Ascending aorta (tissue), 2 donors: Measurements from ENCODE around the gene TMEFF1. TPM values are rescaled to one million over a fixed set of nuclear protein-coding genes. Genes with fewer than 3 reads are reported as not detected.

Experiments
- DNase-seq, 2 donors: peaks; one replicate each; pipeline ENCODE4 v3.0.0-alpha.2; 2019; ENCODE audit warnings: low spot score in 2 of 2
- H3K27ac ChIP-seq, 2 donors: fragments of 200-600 bp; sonication (generic); one replicate each; pipeline ENCODE4 v1.5.1; 2016 to 2017; ENCODE audit warnings: mild to moderate bottlenecking in 1 of 2
- H3K27me3 ChIP-seq: fragments of 200-600 bp; sonication (generic); one replicate; pipeline ENCODE4 v1.5.1; 2017
- H3K36me3 ChIP-seq, 2 donors: fragments of 200-600 bp; sonication (generic); one replicate each; pipeline ENCODE4 v1.5.1; 2016
- H3K4me1 ChIP-seq, 2 donors: fragments of 200-600 bp; sonication (generic); one replicate each; pipeline ENCODE4 v1.5.1; 2016 to 2017; ENCODE audit warnings: mild to moderate bottlenecking in 1 of 2
- H3K4me3 ChIP-seq, 2 donors: fragments of 200-600 bp; sonication (generic); one replicate each; pipeline ENCODE4 v1.5.1; 2016 to 2017; ENCODE audit warnings: mild to moderate bottlenecking in 1 of 2
- H3K9me3 ChIP-seq, 2 donors: fragments of 200-600 bp; sonication (generic); one replicate each; pipeline ENCODE4 v1.5.1; 2016
- CTCF ChIP-seq, 3 experiments: fragments of 200-600 bp in 2 of 3; fragments of 450-650 bp in 1 of 3; sonication (generic) in 2 of 3; IDR thresholded peaks; one replicate each; pipeline ENCODE4 v1.5.1; 2016 to 2019; ENCODE audit warnings: antibody characterized with exemption in 3 of 3, mild to moderate bottlenecking in 1 of 3, moderate library complexity in 1 of 3
- intact Hi-C: fragments of 100-400 bp; cut with DNase I; formaldehyde crosslinking; loops from one replicate; pipeline ENCODE4 v1.15.1; 2023
- total RNA-seq: library from RNA; depleted of rRNA; stranded (reverse); fragments of >200 nt; gene quantifications from one replicate; pipeline ENCODE4 v1.1.0, GENCODE V29; 2016

Gene TMEFF1
- total RNA-seq, 1 donor from 2014 or later = not detected

- H3K4me3 ChIP-seq = no peak overlapping the region
- H3K27me3 ChIP-seq = no peaks in the 10 kb centered on the region
- no peaks in the 10 kb centered on the region for H3K4me1 ChIP-seq
- no peak for TF ChIP-seq CTCF (IDR thresholded peaks at IDR 0.05)
- no peak overlapping the region for H3K27ac ChIP-seq
- intact Hi-C loops = no loop called here
- no peak for DNase-seq
- peaks cover 11 to 34% of the 10 kb centered on the region in 2 donors for H3K36me3 ChIP-seq
- no peaks in the 10 kb centered on the region for H3K9me3 ChIP-seq
Observed at GRCh38 chr9:100452894-100453293, 20.1 kb upstream of the TMEFF1 start.

- no peak for DNase-seq
- H3K27me3 ChIP-seq = no peaks in the 10 kb centered on the region
- H3K36me3 ChIP-seq = peaks cover 11 to 34% of the 10 kb centered on the region in 2 donors
- no peak overlapping the region for H3K27ac ChIP-seq
- no peak overlapping the region for H3K4me3 ChIP-seq
- no peaks in the 10 kb centered on the region for H3K9me3 ChIP-seq
- intact Hi-C loops = no loop called here
- H3K4me1 ChIP-seq = no peaks in the 10 kb centered on the region
- no peak for TF ChIP-seq CTCF (IDR thresholded peaks at IDR 0.05)
Observed at GRCh38 chr9:100455470-100455869, 17.5 kb upstream of the TMEFF1 start.

GRCh38 chr9:100457517-100457916 lies 15.4 kb upstream of the TMEFF1 start:
- no peaks in the 10 kb centered on the region for H3K9me3 ChIP-seq
- no peak for DNase-seq
- H3K4me3 ChIP-seq = no peak overlapping the region
- no peaks in the 10 kb centered on the region for H3K4me1 ChIP-seq
- no peak overlapping the region for H3K27ac ChIP-seq
- peaks cover 8 to 14% of the 10 kb centered on the region in 2 donors for H3K36me3 ChIP-seq
- intact Hi-C loops = no loop called here
- TF ChIP-seq CTCF (IDR thresholded peaks at IDR 0.05) = no peak
- no peaks in the 10 kb centered on the region for H3K27me3 ChIP-seq

- H3K27ac ChIP-seq = no peak overlapping the region
- no peaks in the 10 kb centered on the region for H3K36me3 ChIP-seq
- intact Hi-C loops = no loop called here
- TF ChIP-seq CTCF (IDR thresholded peaks at IDR 0.05) = no peak
- H3K27me3 ChIP-seq = no peaks in the 10 kb centered on the region
- H3K4me1 ChIP-seq = no peaks in the 10 kb centered on the region
- H3K9me3 ChIP-seq = no peaks in the 10 kb centered on the region
- no peak for DNase-seq
- no peak overlapping the region for H3K4me3 ChIP-seq
Observed at GRCh38 chr9:100459963-100460362, 13.0 kb upstream of the TMEFF1 start.

GRCh38 chr9:100465274-100465673 lies 7.7 kb upstream of the TMEFF1 start:
- Histone ChIP-seq H3K4me3 (no peak overlapping the region), H3K27me3 (no peaks in the 10 kb centered on the region), H3K27ac (no peak overlapping the region), H3K9me3 (no peaks in the 10 kb centered on the region), H3K4me1 (no peaks in the 10 kb centered on the region), H3K36me3 (no peaks in the 10 kb centered on the region)
- TF ChIP-seq CTCF (IDR thresholded peaks at IDR 0.05) = no peak
- intact Hi-C loops = no loop called here
- no peak for DNase-seq

DNA sequence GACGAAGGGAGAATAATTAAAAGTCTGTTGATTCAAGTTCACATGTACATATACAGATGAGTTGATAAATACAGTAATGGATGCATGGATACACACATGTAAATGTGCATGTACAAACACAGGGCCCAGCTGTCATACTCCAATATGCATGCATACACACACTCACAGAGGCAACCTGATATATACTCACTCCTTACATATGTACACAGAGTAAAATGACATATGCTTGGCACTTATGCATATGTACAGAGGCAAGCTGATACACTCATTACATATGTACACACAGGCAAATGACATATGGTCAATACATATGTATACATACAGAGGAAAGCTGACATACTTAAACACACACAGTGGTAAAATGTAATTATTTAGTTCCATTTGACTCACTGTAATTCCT lies 7.2 kb upstream of the TMEFF1 start:
- no peak for DNase-seq
- TF ChIP-seq CTCF (IDR thresholded peaks at IDR 0.05) = no peak
- no peak overlapping the region for H3K4me3 ChIP-seq
- H3K27me3 ChIP-seq = no peaks in the 10 kb centered on the region
- no peaks in the 10 kb centered on the region for H3K9me3 ChIP-seq
- H3K27ac ChIP-seq = no peak overlapping the region
- H3K4me1 ChIP-seq = no peaks in the 10 kb centered on the region
- no peaks in the 10 kb centered on the region for H3K36me3 ChIP-seq
- intact Hi-C loops = no loop called here
